ENCODE data around the gene ORC4. TPM values are rescaled to one million over a fixed set of nuclear protein-coding genes. Genes with fewer than 3 reads are reported as not detected.

The ORC4 gene
- total and polyA plus RNA-seq, 2 donors (not counting 3 experiments of a cell fraction or from before 2014, with no cell fraction given), result 25.2 to 27.0 TPM

GRCh38 chr2:148039783-148040182 is 19.2 kb upstream of the ORC4 start:
- Histone ChIP-seq H3K9me1 (replicated peaks; ENCODE audit: control insufficient read depth, extremely low read depth, insufficient read depth, low read length) (no peaks in the 10 kb centered on the region), H3K79me2 (ENCODE audit: control insufficient read depth, insufficient read depth, low read length) (peaks cover under 1% of the 10 kb centered on the region), H4K20me1 (replicated peaks; ENCODE audit: control insufficient read depth, extremely low read depth, insufficient read depth, low read length) (no peaks in the 10 kb centered on the region), H3K36me3 (ENCODE audit: control insufficient read depth in 2 of 2, extremely low read depth in 1 of 2, insufficient read depth in 2 of 2, low read length in 2 of 2) (no peaks in the 10 kb centered on the region), H3K4me2 (ENCODE audit: insufficient read depth, low read length) (no peak overlapping the region), H3K9me3 (replicated peaks; ENCODE audit: control insufficient read depth, insufficient read depth, low read length) (no peaks in the 10 kb centered on the region), H3K27ac (ENCODE audit: insufficient read depth, low read depth, low read length) (no peak overlapping the region), H3K4me3 (replicated peaks in 1 of 3; ENCODE audit: insufficient read depth in 1 of 3, low read depth in 1 of 3, low read length in 3 of 3) (no peak overlapping the region), H3K9ac (replicated peaks; ENCODE audit: extremely low read depth, insufficient read depth, low read length) (no peak overlapping the region), H3K27me3 (ENCODE audit: control insufficient read depth in 2 of 2, insufficient read depth in 2 of 2, low read length in 2 of 2) (no peaks in the 10 kb centered on the region), H3K4me1 (ENCODE audit: control insufficient read depth, extremely low read depth, insufficient read depth, low read length) (no peaks in the 10 kb centered on the region), H2AFZ (ENCODE audit: low read depth, low read length) (no peak overlapping the region)
- intact Hi-C loops (cut with micrococcal nuclease) (no loop called here), dilution Hi-C loops (cut with MboI; ENCODE audit: extremely low pct_ligation_motif_present, low sequenced_read_pairs) (no loop called here)
- ChIA-PET CTCF (interaction anchor here (1.6 to 1.7 kb wide), 2 partner anchors 10 to 469 kb away, joined by 3 to 5 read pairs; no protein-coding TSS in a partner anchor), POLR2A (no interaction called here)
- FAIRE-seq (no peak), DNase-seq (ENCODE audit: low read depth, low spot score) (no peak)
- no peak for TF ChIP-seq MAX (IDR thresholded peaks at IDR 0.05; ENCODE audit: insufficient read depth, insufficient read length)
- TF ChIP-seq JUN (IDR thresholded peaks at IDR 0.05; ENCODE audit: borderline replicate concordance, insufficient read depth, insufficient read length, low read depth), result no peak
- TF ChIP-seq POLR2AphosphoS5 (IDR thresholded peaks at IDR 0.05; ENCODE audit: insufficient read depth, low read depth, low read length), result no peak
- TF ChIP-seq GATA2 (IDR thresholded peaks at IDR 0.05; ENCODE audit: insufficient read depth, insufficient read length, low read depth, low read length), result no peak
- TF ChIP-seq POLR2A (IDR thresholded peaks at IDR 0.05; ENCODE audit: low read depth, low read length), result no peak
- TF ChIP-seq, protein P1, sequence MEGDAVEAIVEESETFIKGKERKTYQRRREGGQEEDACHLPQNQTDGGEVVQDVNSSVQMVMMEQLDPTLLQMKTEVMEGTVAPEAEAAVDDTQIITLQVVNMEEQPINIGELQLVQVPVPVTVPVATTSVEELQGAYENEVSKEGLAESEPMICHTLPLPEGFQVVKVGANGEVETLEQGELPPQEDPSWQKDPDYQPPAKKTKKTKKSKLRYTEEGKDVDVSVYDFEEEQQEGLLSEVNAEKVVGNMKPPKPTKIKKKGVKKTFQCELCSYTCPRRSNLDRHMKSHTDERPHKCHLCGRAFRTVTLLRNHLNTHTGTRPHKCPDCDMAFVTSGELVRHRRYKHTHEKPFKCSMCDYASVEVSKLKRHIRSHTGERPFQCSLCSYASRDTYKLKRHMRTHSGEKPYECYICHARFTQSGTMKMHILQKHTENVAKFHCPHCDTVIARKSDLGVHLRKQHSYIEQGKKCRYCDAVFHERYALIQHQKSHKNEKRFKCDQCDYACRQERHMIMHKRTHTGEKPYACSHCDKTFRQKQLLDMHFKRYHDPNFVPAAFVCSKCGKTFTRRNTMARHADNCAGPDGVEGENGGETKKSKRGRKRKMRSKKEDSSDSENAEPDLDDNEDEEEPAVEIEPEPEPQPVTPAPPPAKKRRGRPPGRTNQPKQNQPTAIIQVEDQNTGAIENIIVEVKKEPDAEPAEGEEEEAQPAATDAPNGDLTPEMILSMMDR (IDR thresholded peaks at IDR 0.05; ENCODE audit: extremely low read depth in 1 of 2, insufficient read depth in 1 of 2, low read depth in 1 of 2, low read length in 2 of 2), result no peak
- TF ChIP-seq EZH2 (IDR thresholded peaks at IDR 0.05; ENCODE audit: borderline replicate concordance, low read depth, low read length, severe bottlenecking), result no peak
- TF ChIP-seq FOS (IDR thresholded peaks at IDR 0.05; ENCODE audit: borderline replicate concordance, insufficient read depth, low read length), result no peak
- no peak for TF ChIP-seq MYC (IDR thresholded peaks at IDR 0.05; ENCODE audit: low read depth, low read length)
- BruUV-seq (replicated peaks), result no TSS peak

Data from endothelial cell of umbilical vein (primary cell).